ENCODE data around the gene LNPEP.

LNPEP gene

DNA sequence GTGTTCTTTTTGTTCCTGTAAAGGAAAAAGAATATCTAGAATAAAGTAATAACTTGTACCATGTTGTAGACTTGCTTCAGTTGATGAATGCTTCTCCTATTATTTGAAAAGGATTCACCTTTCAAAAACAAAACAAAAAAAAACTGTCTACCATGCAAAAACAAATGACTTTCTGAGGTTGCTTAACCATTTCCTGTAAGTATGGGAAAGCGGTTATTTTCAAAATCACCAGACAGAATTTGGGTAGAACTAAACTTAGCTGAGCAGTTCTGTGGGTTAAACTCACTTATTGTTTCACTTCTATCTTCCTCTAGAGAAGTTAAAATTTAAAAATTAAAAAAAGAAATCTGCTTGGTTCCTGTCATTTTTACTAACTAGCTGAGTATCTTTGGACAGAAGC, 25.2 kb downstream of the LNPEP start:
- DNase-seq (ENCODE audit: low read depth in 2 of 2): no peak

DNA sequence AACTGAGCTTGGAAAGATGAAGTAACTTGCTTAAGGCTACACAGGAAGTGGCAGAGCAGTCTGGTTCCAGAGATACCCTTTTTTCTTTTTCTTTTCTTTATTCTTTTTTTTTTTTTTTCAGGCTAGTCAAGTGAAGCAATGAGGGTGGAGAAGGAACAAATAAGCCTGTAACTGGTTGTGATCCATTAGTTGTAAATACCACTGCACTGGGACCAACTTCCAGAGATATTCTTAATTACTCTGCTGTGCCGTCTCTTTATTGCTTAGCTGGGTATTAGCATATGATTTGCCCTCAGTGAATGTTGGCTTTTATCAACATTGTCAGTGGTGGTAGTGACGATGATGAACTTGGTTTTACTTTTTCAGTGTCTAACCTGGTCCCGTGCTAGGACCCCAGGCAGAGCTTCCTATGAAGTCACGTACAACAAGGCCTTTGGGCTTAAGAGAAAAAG, 26.7 kb downstream of the LNPEP start:
- DNase-seq (ENCODE audit: low read depth in 2 of 2): no peak

GRCh38 chr5:96963267-96963666, 27.4 kb downstream of the LNPEP start:
- no peak for DNase-seq (ENCODE audit: low read depth in 2 of 2)

- no peak for DNase-seq (ENCODE audit: low read depth in 2 of 2)
Measured at GRCh38 chr5:96966801-96967200, 30.9 kb downstream of the LNPEP start.

- no peak for DNase-seq (ENCODE audit: low read depth in 2 of 2)
Measured at GRCh38 chr5:96967400-96967799, 31.5 kb downstream of the LNPEP start.

- no peak for DNase-seq (ENCODE audit: low read depth in 2 of 2)
Measured at GRCh38 chr5:96968074-96968473, 32.2 kb downstream of the LNPEP start.

DNA sequence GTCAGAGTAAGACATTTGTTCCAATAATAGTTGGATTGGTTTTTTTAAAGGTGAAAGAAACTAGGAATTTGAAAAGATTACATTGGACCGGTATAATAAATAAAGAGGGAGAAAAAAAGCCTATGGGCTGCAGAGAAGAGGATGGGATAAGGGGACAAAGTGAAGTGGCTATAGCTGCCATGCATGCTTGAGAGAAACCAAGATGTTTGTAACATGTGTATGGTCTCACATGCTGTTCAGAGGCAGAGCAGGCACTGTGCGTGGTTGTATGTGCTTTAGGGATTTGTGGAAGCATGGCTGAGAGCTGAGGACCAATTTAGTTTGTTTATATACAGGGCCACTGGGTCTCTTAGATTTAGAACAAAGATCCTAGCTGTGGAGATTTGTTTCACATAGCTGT, 32.7 kb downstream of the LNPEP start:
- DNase-seq (ENCODE audit: low read depth in 2 of 2): no peak

DNA sequence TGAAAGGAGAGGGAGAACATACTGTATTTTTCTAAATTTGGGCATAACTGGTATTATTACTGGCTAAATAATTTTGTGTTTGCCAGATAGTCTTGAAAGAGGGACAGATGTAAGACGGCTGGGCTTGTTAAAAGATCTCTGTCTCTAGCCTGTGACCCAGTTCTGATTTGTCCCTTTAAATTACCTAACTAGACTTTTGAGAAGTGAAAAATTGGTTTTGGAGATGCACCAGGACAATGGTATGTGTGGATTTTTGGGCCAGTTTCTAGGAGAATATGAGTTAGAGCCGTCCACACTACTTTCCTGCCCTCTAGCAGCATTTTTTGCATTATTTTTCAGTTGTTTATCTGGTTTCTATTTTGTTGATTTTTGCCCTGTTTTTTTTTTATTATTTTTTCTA, 33.5 kb downstream of the LNPEP start:
- no peak for DNase-seq (ENCODE audit: low read depth in 2 of 2)

DNA sequence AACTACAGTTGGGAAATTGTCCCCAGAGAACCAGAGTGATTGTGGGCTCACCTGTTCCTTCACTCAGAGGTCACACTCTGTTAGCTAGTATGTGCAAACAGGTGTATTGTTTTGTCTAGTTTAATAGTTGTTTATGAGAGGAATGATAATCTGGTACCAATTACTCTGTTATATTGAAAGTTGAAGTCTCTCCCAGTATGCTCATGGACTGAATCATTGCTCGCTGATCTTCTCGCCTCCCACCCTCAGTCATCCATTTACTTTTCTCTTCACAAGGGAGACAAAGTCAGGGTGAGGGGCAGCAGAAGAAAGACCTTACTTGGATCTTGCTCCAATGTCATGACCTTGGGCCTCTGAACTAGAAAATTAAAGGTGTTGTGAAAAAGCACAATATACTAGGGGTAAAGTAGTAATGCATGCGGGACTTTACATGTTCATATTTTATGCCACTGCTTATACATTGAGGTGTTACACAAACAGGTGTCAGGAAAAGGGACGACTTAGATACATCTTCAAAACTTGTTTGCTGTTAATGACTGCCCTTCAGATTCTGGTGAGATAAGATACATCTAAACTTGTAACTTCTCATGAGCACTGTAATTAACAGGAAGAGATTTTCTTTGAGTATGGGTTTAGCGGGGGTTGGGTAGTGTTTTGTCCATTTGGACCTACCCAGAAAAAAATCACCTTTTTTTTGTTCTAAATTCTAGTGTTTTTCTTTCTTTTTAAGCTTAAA, 36.9 kb downstream of the LNPEP start:
- DNase-seq (ENCODE audit: low read depth in 2 of 2): no peak

DNA sequence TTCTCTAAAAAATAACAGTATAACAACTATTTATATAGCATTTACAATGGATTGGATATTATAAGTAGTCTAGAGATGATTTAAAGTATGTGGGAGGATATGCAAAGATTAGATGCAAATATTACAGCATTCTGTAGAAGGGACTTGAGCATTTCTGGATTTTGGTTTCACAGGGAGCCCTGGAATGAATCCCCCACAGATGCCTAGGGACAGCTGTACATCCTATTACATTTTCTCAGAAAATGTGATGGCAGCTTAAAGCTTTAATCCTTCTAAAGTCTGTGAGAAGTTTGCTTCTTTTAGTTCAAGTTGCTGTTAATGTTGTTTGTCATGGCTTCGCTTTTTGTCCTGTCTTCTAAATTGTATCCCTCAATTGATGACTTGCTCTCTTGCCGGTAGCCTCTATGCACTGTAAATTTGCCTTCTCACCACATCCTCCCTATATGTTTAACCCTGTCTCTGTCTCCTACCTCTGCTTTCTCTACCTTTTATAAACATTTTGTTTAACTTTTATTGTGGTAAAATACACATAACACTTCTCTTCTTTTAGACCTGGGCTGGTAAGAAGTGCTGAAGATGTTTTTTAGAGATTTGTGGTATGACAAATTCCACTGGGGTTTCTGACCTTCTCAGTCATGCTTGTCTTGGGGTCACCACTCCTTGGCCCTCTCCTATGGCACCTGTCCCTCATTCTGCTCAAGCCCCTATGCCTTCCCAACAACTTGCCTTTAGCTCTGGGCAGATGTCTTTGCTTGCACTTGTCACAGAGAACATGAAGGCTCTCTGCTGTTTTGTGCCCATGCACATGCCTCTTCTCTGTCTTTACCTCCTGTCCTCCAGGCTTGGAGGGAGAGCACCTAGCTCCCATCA, 37.9 kb downstream of the LNPEP start:
- DNase-seq (ENCODE audit: low read depth in 2 of 2): no peak

DNA sequence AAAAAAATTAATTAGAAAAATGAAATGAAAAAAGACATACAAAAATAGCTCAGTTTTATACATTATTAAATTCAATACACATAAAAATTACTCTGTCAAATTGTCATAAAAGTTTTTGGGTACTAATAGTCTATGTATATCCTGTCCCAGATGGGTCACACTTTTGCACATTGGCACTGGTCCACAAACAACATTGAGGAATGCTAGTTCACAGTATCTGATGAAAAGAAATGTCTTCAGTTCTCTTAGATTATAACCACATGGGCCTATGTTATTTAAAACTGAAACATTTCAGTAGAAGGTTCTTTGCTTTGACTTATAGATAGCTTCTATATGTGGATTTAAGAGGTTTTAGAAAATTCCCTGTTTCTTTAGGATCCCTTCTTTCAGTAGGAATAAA, 39.8 kb downstream of the LNPEP start:
- no peak for DNase-seq (ENCODE audit: low read depth in 2 of 2)

GRCh38 chr5:96977228-96977627, 41.3 kb downstream of the LNPEP start:
- no peak for DNase-seq (ENCODE audit: low read depth in 2 of 2)

- no peak for DNase-seq (ENCODE audit: low read depth in 2 of 2)
Measured at GRCh38 chr5:96978812-96979449, 43.1 kb downstream of the LNPEP start.

GRCh38 chr5:96984506-96985192, 48.8 kb downstream of the LNPEP start:
- DNase-seq (ENCODE audit: low read depth in 2 of 2): no peak

GRCh38 chr5:96986450-96986849, 50.6 kb downstream of the LNPEP start:
- DNase-seq (ENCODE audit: low read depth in 2 of 2): no peak

- no peak for DNase-seq (ENCODE audit: low read depth in 2 of 2)
Measured at GRCh38 chr5:96990102-96990501, 54.2 kb downstream of the LNPEP start.

DNA sequence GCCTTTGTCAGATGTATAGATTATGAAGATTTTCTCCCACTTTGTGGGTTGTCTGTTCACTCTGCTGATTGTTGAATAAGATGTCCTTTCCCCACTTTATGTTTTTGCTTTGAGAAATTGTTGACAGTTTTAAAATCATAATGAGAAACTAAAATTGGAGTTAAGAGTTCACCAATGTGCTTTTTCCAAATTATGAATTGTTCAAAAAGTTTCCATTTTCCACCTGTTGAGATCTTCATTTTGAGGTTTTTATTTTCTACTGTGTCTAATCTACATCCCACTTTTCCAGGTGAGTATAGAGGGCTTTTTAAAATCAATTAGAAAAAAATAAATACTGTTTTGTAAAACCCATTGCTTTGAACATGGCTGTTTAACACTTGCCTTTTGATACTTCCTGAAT, 55.8 kb downstream of the LNPEP start:
- no peak for DNase-seq (ENCODE audit: low read depth in 2 of 2)

- no peak for DNase-seq (ENCODE audit: low read depth in 2 of 2)
Measured at GRCh38 chr5:96993760-96994159, 57.9 kb downstream of the LNPEP start.

DNA sequence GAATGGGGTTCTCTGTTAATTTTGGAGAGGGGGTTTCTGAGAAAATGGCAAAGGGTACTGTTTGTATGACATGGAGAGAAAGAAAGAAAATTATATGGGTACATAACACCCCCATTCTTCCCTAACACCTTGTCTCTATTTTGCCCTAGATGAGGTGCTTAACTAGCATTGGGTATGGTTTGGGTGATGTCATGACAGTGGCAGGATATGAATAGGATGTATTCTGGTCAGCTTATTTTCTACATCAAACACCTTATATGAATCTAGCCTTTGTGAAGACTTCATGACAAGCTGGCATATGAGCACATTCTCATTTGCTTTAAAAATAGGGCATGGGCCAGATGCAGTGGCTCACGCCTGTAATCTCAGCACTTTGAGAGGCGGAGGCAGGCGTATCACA, 58.6 kb downstream of the LNPEP start:
- no peak for DNase-seq (ENCODE audit: low read depth in 2 of 2)

GRCh38 chr5:96995419-96995818, 59.5 kb downstream of the LNPEP start:
- no peak for DNase-seq (ENCODE audit: low read depth in 2 of 2)

- DNase-seq (ENCODE audit: low read depth in 2 of 2): no peak
Measured at GRCh38 chr5:96997265-96997859, 61.5 kb downstream of the LNPEP start.

DNA sequence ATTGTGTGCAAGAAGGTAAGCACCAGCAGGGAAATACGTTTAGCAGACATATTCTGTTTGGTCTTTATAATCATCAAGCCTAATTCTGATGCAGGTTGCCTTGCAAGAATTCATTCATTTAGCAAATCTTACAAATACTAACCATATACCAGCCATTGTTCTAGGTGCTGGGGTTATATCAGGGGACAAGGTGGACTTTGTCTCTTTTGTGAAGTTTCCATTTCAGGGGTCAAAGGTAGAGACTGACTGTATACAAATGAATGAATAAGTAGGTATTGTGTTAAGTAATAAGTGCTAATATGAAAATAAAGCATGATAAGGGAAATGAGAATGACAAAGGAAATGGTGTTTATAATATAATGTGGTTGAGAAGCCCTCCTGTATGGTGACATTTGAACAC, 64.0 kb downstream of the LNPEP start:
- no peak for DNase-seq (ENCODE audit: low read depth in 2 of 2)
